ENCODE results near the gene CNDP1. TPM values are rescaled to one million over a fixed set of nuclear protein-coding genes. Genes with fewer than 3 reads are reported as not detected.
"Not testable (repeated sequence)": the region's sequence is repeated elsewhere in the genome, so short reads cannot be mapped to it uniquely, and the experiment has no call there.

The CNDP1 gene
- total RNA-seq, 1 donor from 2014 or later = not detected

- Histone ChIP-seq H3K9ac (ENCODE audit: low read length) (no peak overlapping the region), H3K27me3 (ENCODE audit: insufficient read depth, low read length) (no peaks in the 10 kb centered on the region), H3K4me3 (ENCODE audit: insufficient read depth, low read depth, low read length) (no peak overlapping the region), H2AFZ (ENCODE audit: low read depth, low read length) (no peak overlapping the region), H3K4me1 (ENCODE audit: insufficient read depth, low read length) (no peaks in the 10 kb centered on the region), H3K4me2 (ENCODE audit: low read length) (no peak overlapping the region), H4K20me1 (ENCODE audit: insufficient read depth, low read length) (no peaks in the 10 kb centered on the region), H3K36me3 (ENCODE audit: insufficient read depth, low read length) (no peaks in the 10 kb centered on the region), H3K9me3 (ENCODE audit: insufficient read depth, low read depth, low read length) (no peaks in the 10 kb centered on the region), H3K79me2 (ENCODE audit: insufficient read depth, low read length) (no peaks in the 10 kb centered on the region), H3K27ac (ENCODE audit: low read depth, low read length) (no peak overlapping the region)
- H3K4me3 Mint-ChIP-seq (ENCODE audit: unreplicated experiment) = no peak overlapping the region
- peaks cover 5% of the 10 kb centered on the region for H3K9me3 Mint-ChIP-seq (ENCODE audit: unreplicated experiment)
- FAIRE-seq = no peak
- H3K4me1 Mint-ChIP-seq (ENCODE audit: low read depth, unreplicated experiment) = no peaks in the 10 kb centered on the region
- no peak for TF ChIP-seq CTCF (IDR thresholded peaks at IDR 0.05; ENCODE audit: insufficient read depth, low read depth, low read length)
- no peak for TF ChIP-seq EZH2 (IDR thresholded peaks at IDR 0.05; ENCODE audit: insufficient read depth, low read length)
- H3K27me3 Mint-ChIP-seq (ENCODE audit: low read depth, unreplicated experiment) = no peaks in the 10 kb centered on the region
- H3K27ac Mint-ChIP-seq (ENCODE audit: unreplicated experiment) = no peak overlapping the region
- no peak for DNase-seq (ENCODE audit: low read depth)
- peaks cover 37% of the 10 kb centered on the region for H3K36me3 Mint-ChIP-seq (ENCODE audit: low read depth, unreplicated experiment)
Observed at GRCh38 chr18:74524097-74524496, 10.2 kb upstream of the CNDP1 start.

DNA sequence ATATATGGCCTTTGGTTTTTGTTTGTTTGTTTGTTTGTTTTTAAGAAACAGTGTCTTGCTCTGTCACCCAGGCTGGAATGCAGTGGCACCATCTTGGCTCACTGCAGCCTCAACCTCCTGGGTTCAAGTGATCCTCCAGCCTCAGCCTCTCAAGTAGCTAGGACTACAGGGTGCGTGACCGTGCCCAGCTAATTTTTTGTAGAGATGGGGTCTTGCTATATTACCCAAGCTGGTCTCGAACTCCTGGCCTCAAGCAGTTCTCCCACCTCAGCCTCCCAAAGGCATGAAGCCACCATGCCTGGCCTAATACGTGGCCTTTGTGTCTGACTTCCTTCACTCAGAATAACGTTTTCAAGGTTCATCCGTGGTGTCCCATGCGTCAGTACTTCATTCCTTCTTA is 9.4 kb upstream of the CNDP1 start:
- H3K4me1 ChIP-seq (ENCODE audit: insufficient read depth, low read length); H3K9me3 Mint-ChIP-seq (ENCODE audit: unreplicated experiment); H3K27me3 ChIP-seq (ENCODE audit: insufficient read depth, low read length); H3K9me3 ChIP-seq (ENCODE audit: insufficient read depth, low read depth, low read length); H3K9ac ChIP-seq (ENCODE audit: low read length); FAIRE-seq; DNase-seq (ENCODE audit: low read depth); H3K4me3 Mint-ChIP-seq (ENCODE audit: unreplicated experiment); H3K27ac ChIP-seq (ENCODE audit: low read depth, low read length); H3K27me3 Mint-ChIP-seq (ENCODE audit: low read depth, unreplicated experiment); H3K36me3 ChIP-seq (ENCODE audit: insufficient read depth, low read length); H3K4me3 ChIP-seq (ENCODE audit: insufficient read depth, low read depth, low read length); H3K27ac Mint-ChIP-seq (ENCODE audit: unreplicated experiment); H2AFZ ChIP-seq (ENCODE audit: low read depth, low read length); H3K4me1 Mint-ChIP-seq (ENCODE audit: low read depth, unreplicated experiment); H4K20me1 ChIP-seq (ENCODE audit: insufficient read depth, low read length); H3K4me2 ChIP-seq (ENCODE audit: low read length); H3K79me2 ChIP-seq (ENCODE audit: insufficient read depth, low read length): not testable (repeated sequence)
- peaks cover 29% of the 10 kb centered on the region for H3K36me3 Mint-ChIP-seq (ENCODE audit: low read depth, unreplicated experiment)

- FAIRE-seq (no peak), DNase-seq (ENCODE audit: low read depth) (no peak)
- no peaks in the 10 kb centered on the region for H3K9me3 ChIP-seq (ENCODE audit: insufficient read depth, low read depth, low read length)
- peak overlapping the region; percentile 14 for H3K27ac Mint-ChIP-seq (ENCODE audit: unreplicated experiment)
- H3K9ac ChIP-seq (ENCODE audit: low read length) = no peak overlapping the region
- H3K4me1 ChIP-seq (ENCODE audit: insufficient read depth, low read length) = no peaks in the 10 kb centered on the region
- no peak overlapping the region for H3K4me3 ChIP-seq (ENCODE audit: insufficient read depth, low read depth, low read length)
- no peak overlapping the region for H3K4me2 ChIP-seq (ENCODE audit: low read length)
- TF ChIP-seq EZH2 (IDR thresholded peaks at IDR 0.05; ENCODE audit: insufficient read depth, low read length) = no peak
- no peak for TF ChIP-seq CTCF (IDR thresholded peaks at IDR 0.05; ENCODE audit: insufficient read depth, low read depth, low read length)
- peaks cover 6% of the 10 kb centered on the region for H3K27me3 Mint-ChIP-seq (ENCODE audit: low read depth, unreplicated experiment)
- H3K4me1 Mint-ChIP-seq (ENCODE audit: low read depth, unreplicated experiment) = no peaks in the 10 kb centered on the region
- H3K36me3 Mint-ChIP-seq (ENCODE audit: low read depth, unreplicated experiment) = peaks cover 24% of the 10 kb centered on the region
- H3K27me3 ChIP-seq (ENCODE audit: insufficient read depth, low read length) = no peaks in the 10 kb centered on the region
- H3K9me3 Mint-ChIP-seq (ENCODE audit: unreplicated experiment) = peaks cover 6% of the 10 kb centered on the region
- no peaks in the 10 kb centered on the region for H3K36me3 ChIP-seq (ENCODE audit: insufficient read depth, low read length)
- no peak overlapping the region for H2AFZ ChIP-seq (ENCODE audit: low read depth, low read length)
- no peaks in the 10 kb centered on the region for H4K20me1 ChIP-seq (ENCODE audit: insufficient read depth, low read length)
- H3K4me3 Mint-ChIP-seq (ENCODE audit: unreplicated experiment) = no peak overlapping the region
- H3K79me2 ChIP-seq (ENCODE audit: insufficient read depth, low read length) = no peaks in the 10 kb centered on the region
- no peak overlapping the region for H3K27ac ChIP-seq (ENCODE audit: low read depth, low read length)
Observed at GRCh38 chr18:74525741-74526140, 8.6 kb upstream of the CNDP1 start.
